Adrenal gland (tissue), 12 donors: ENCODE results near the gene CLK3. TPM values are rescaled to one million over a fixed set of nuclear protein-coding genes. Genes with fewer than 3 reads are reported as not detected.

ENCODE experiments used
- DNase-seq, 7 donors: peaks; one replicate each; pipeline ENCODE4 v3.0.0-alpha.2; 2019 to 2020
- H3K27ac ChIP-seq, 5 donors: fragments of 200-600 bp; sonication (generic) in 4 of 5; 1 replicate in 3 of 5; 2 replicates in 2 of 5; pipeline versions ENCODE4 v1.5.1 to v1.8.0; 2016 to 2020; ENCODE audit warnings: mild to moderate bottlenecking in 1 of 5
- H3K27me3 ChIP-seq: fragments of 200-600 bp; 2 replicates; pipeline ENCODE4 v1.8.0; 2021
- H3K36me3 ChIP-seq, 2 donors: fragments of 200-600 bp; replicated peaks in 1 of 2; 1 replicate in 1 of 2; 2 replicates in 1 of 2; pipeline versions ENCODE4 v1.5.1 to v1.8.0; 2018 to 2022
- H3K4me1 ChIP-seq, 2 donors: fragments of 200-600 bp; replicated peaks in 1 of 2; 1 replicate in 1 of 2; 2 replicates in 1 of 2; pipeline versions ENCODE4 v1.5.1 to v1.8.0; 2018 to 2021
- H3K4me3 ChIP-seq, 4 donors: fragments of 200-600 bp; sonication (generic) in 3 of 4; one replicate each; pipeline ENCODE4 v1.5.1; 2016 to 2018
- H3K9me3 ChIP-seq, 3 donors: fragments of 200-600 bp; sonication (generic) in 1 of 3; replicated peaks in 1 of 3; 1 replicate in 2 of 3; 2 replicates in 1 of 3; pipeline versions ENCODE4 v1.5.1 to v1.8.0; 2016 to 2021
- CTCF ChIP-seq, 6 experiments: fragments of 450-650 bp in 4 of 6; fragments of 200-600 bp in 2 of 6; sonication (generic) in 1 of 6; IDR thresholded peaks; 1 replicate in 5 of 6; 2 replicates in 1 of 6; pipeline versions ENCODE4 v1.5.1 to v1.8.0; 2016 to 2021; ENCODE audit warnings: antibody characterized with exemption in 6 of 6, mild to moderate bottlenecking in 2 of 6, moderate library complexity in 1 of 6
- POLR2A ChIP-seq, 2 donors: fragments of 450-650 bp; IDR thresholded peaks; one replicate each; pipeline ENCODE4 v1.6.1; 2017; ENCODE audit warnings: antibody characterized with exemption in 2 of 2, mild to moderate bottlenecking in 2 of 2, moderate library complexity in 1 of 2
- WGBS, 4 donors: extraction: QIAGEN DNeasy Blood & Tissue Kit in 2 of 4; methylation state at CpG; one replicate each; pipeline versions ENCODE4 v1.1.5 to v1.1.7; 2013 to 2017; 5-methylcytosine and 5-hydroxymethylcytosine counted together
- intact Hi-C, 2 donors: fragments of 100-400 bp; cut with DNase I; formaldehyde crosslinking; loops; one replicate each; pipeline versions ENCODE4 v1.14.1 to v1.15.0; 2022 to 2023
- polyA plus RNA-seq, 3 donors: library from polyadenylated mRNA; stranded (reverse); fragments of 200-250 nt in 2 of 3; fragments of 350-450 nt in 1 of 3; fragmentation: Illumina TruSeq in 1 of 3; extraction: RNeasy Lipid Tissue Mini Kit (QIAGEN cat#74804) in 1 of 3; gene quantifications; one replicate each; pipeline ENCODE4 v1.2.3, GENCODE V29; 2013 to 2014
- total RNA-seq, 9 donors: library from RNA; depleted of rRNA in 4 of 9; stranded (reverse); fragments of >200 nt in 4 of 9; fragments of 120-200 nt in 1 of 9; fragmentation: NEBNext Ultra II Directional in 1 of 9; extraction: Animal tissue kit (Norgen Biotek cat#: 25700) in 1 of 9; gene quantifications; one replicate each; pipeline versions ENCODE4 v1.1.0 to v1.2.4, GENCODE V29; 2013 to 2023
- donor health status: healthy with polysubstance abuse.
- donor health status: Bipolar disorder and iron deficiency.
- donor health status: DM: yes; HTN: yes; CAD: no.
- donor health status: DM: no; HTN: no; CAD: no.
- donor health status: DM: no; HTN: no; CAD: no.
- donor health status: DM: yes; HTN: yes; CAD: no.

The CLK3 gene
- total and polyA plus RNA-seq, 12 donors, result 26.2 to 160 (median 66.1) TPM

- no peak overlapping the region for H3K27ac ChIP-seq
- intact Hi-C loops, result no loop called here
- peaks cover 3 to 10% of the 10 kb centered on the region in 2 donors for H3K4me1 ChIP-seq
- no peaks in the 10 kb centered on the region for H3K27me3 ChIP-seq
- WGBS, 4 donors, result 86 to 92% (median 88%) methylated on average over 8 to 9 of the region's 9 CpGs
- H3K9me3 ChIP-seq, result no peaks in the 10 kb centered on the region
- DNase-seq, result no peak
- H3K4me3 ChIP-seq, result no peak overlapping the region
- H3K36me3 ChIP-seq, result peaks cover 0 to 3% of the 10 kb centered on the region in 2 donors
- TF ChIP-seq CTCF (IDR thresholded peaks at IDR 0.05) (no peak), POLR2A (IDR thresholded peaks at IDR 0.05) (no peak)
These were observed 29.8 kb upstream of the CLK3 start for GRCh38 chr15:74585857-74586256.

- Histone ChIP-seq H3K4me1 (peaks cover 3 to 7% of the 10 kb centered on the region in 2 donors), H3K27me3 (no peaks in the 10 kb centered on the region), H3K27ac (no peak overlapping the region), H3K36me3 (peaks cover 0 to 17% of the 10 kb centered on the region in 2 donors), H3K4me3 (no peak overlapping the region), H3K9me3 (no peaks in the 10 kb centered on the region)
- DNase-seq, result no peak
- TF ChIP-seq POLR2A (IDR thresholded peaks at IDR 0.05) (no peak), CTCF (IDR thresholded peaks at IDR 0.05) (no peak)
- intact Hi-C loops, result no loop called here
- 88 to 94% (median 90%) methylated on average over 5 to 6 of the region's 6 CpGs for WGBS, 4 donors
These were observed 25.8 kb upstream of the CLK3 start for GRCh38 chr15:74589826-74590225.

- DNase-seq, result no peak
- H3K4me1 ChIP-seq, result no peaks in the 10 kb centered on the region
- intact Hi-C loops, result no loop called here
- H3K36me3 ChIP-seq, result peaks cover 0 to 17% of the 10 kb centered on the region in 2 donors
- H3K27ac ChIP-seq, result no peak overlapping the region
- H3K9me3 ChIP-seq, result no peaks in the 10 kb centered on the region
- TF ChIP-seq POLR2A (IDR thresholded peaks at IDR 0.05) (no peak), CTCF (IDR thresholded peaks at IDR 0.05) (no peak)
- no peaks in the 10 kb centered on the region for H3K27me3 ChIP-seq
- WGBS, 4 donors, result 85 to 92% (median 88%) methylated on average over 3 of the region's 3 CpGs
- no peak overlapping the region for H3K4me3 ChIP-seq
These were observed 23.4 kb upstream of the CLK3 start for GRCh38 chr15:74592222-74592621.

- peaks cover 0 to 5% of the 10 kb centered on the region in 2 donors for H3K4me1 ChIP-seq
- no peaks in the 10 kb centered on the region for H3K9me3 ChIP-seq
- H3K36me3 ChIP-seq, result peaks cover 0 to 17% of the 10 kb centered on the region in 2 donors
- H3K4me3 ChIP-seq, result no peak overlapping the region
- no peak overlapping the region for H3K27ac ChIP-seq
- TF ChIP-seq CTCF (IDR thresholded peaks at IDR 0.05), result no peak
- TF ChIP-seq POLR2A (IDR thresholded peaks at IDR 0.05), result no peak
- H3K27me3 ChIP-seq, result no peaks in the 10 kb centered on the region
- WGBS, 4 donors, result 81 to 96% (median 91%) methylated on average over 1 to 7 of the region's 7 CpGs
- DNase-seq, result no peak
- intact Hi-C loops, result no loop called here
These were observed 22.5 kb upstream of the CLK3 start for GRCh38 chr15:74593122-74593521.
